HG03175 (cell line): Measurements from ENCODE around the gene SLC24A3.

ENCODE experiments used
- ATAC-seq: cut with Tn5 transposase; IDR thresholded peaks from one replicate; pipeline ENCODE4 v1.9.1; 2021; ENCODE audit warnings: mild to moderate bottlenecking, moderate library complexity; ENCODE audit not compliant: unreplicated experiment

SLC24A3 gene

DNA sequence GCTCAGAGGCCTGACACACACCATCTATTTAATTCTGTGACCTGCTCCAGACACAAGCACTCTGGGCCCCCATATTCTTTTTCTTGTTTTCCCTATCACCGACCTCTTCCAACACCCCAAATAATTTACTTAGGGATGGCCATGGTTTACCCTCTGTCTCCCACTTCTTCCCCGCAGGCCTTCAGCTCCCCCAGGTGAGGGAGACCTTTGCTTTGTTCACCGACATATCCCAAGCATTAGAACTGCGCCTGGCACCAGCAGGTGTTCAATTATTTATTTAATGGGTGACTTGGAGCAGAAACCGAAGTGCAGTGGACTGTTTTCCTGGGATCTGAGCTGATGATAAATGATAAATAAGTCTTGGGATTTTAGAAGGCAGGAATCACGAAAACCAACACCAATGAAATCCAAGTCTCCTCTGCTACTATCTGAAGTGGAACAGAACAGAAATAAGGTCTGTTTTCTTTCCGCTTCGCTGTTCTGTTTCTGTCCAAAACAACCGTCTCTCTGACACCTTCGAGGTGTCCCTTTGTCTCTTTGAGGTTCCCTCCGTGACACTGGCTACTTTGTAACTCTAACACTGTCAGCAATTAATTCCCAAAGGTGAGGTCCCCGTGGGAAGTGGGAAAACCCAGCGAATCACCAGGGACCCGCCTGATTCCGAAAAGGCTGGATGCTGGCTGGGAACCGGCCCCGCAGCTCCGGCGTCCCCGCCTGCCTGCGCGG is 544.5 kb downstream of the SLC24A3 start:
- no peak for ATAC-seq

DNA sequence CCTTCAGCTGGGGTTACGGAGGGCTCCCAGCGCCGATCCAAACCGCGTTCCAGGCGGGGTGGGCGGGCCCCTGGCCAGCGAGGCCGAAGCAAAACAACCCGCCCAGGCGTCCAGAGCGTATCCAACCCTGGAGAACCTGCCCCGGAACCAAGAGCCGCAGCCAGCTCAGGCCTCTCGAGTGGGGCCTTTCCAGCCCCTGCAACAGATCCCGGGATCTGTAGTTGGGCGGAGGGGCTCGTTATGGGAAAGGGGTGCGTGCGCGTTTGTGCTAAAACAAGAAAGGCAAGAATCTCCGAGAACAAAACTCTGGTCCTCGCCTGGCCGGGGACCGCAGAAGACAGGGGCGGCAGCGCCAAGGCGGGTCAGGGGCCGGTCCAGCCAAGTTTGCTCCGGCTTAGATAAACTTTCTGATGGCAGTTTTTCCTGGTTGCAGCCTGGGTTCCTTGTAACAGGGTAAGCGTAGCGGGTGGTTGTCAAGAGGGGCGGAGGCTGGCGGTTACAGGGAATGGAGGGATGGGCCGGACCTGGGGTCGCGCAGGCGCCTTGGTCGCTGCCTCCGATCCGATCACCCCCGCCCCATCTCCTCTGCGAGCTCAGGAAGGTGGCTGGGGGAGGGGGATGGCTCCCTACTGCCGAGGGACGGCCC is 545.2 kb downstream of the SLC24A3 start:
- no peak for ATAC-seq

DNA sequence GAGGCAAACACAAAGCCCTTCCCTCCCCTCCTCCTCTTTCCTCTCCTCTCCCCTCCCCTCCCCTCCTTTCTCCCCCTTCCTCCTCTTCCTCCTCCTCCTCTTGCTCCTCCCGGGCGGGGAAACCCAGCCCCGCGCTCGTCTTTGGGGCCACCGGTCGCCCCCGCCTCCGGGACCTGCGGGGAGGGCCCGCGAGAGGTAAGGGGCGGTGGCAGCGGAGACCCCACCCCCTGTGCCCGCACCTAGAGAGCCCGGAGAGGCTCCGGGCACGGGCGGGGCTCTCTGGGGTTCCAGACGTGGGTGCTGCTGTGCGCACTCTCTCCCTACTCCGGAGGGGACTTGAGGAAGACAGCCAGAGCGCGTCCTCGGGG is 545.7 kb downstream of the SLC24A3 start, which contains the start of gene RIN2:
Gene RIN2, plus strand, starts transcription at position 126 of the 368 bp plus-strand sequence. CDS start 131,344 bp downstream, outside the sequence.
- no peak for ATAC-seq

DNA sequence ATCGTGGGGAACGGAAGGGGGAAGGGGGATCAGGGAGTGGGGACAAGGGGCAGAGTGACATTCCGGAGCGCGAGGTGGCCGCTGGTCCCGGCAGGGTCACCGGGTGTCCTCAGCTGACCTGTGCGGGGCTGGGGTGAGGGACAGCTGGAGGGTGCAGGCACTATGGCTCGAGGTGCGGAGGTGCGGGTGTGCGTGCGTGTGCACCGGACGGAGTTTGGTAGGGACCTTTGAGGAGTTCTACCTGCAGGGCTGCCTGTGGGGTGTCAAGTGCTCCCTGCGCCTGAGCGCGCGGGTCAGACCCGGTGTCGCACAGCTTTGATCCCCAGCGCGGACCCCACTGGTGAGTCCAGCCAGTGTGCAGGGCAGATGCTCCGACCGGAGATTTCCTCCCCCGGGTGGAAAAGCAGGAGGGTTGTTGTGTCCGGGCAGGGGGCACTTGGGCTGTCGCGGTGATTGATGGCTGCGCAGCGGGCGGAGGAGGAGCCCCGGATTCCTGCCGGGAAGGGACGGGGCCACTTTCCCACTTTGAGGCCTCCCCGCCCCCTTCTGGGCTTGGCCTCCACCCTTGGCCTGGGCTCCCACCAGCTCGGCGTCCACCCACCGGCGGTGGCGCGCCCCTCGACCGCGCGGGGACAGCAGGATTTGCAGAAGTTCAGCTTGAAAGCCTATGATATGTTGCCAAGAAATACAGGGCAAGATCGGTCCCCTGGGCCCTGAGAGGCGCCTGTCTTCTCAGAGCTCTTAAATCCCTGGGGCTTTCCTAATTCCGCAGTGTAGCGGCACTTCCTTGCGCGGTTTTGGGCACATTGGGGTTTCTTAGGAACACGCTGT is 546.3 kb downstream of the SLC24A3 start:
- ATAC-seq: no peak

DNA sequence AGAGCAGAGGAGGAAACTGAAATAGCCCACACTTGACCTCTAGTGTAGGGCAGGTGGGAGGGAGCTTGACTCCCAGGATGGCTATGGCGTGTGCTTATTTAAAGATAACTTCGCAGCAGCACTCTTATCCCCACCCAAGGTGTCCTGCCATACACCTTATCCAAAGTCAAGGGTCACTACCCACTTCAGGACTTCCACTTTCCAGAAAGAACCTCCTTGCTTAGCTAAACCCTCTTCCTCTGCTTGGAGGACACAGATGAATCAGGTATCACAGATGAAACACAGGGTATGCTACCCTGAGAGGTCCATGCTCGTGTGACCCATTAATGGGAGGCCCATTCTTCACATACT is 547.9 kb downstream of the SLC24A3 start:
- no peak for ATAC-seq

DNA sequence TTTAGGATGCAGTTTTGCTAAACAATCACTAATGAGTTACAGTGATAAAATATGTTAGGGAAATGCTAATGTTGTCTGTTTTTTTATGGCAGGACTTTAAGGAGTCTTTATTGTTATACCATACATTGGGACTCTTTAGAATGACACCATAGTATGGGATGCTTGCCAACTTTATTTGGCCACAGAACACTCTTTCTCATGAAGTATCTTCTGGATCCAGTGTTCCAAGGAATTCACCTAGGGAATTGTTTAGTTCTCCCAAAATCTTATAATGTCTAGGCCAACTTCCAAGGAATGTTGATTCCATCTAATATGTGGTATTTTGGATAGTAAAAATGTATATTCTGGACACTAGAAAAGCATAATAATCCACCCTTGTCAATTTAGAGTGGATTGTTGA is 548.9 kb downstream of the SLC24A3 start:
- no peak for ATAC-seq

DNA sequence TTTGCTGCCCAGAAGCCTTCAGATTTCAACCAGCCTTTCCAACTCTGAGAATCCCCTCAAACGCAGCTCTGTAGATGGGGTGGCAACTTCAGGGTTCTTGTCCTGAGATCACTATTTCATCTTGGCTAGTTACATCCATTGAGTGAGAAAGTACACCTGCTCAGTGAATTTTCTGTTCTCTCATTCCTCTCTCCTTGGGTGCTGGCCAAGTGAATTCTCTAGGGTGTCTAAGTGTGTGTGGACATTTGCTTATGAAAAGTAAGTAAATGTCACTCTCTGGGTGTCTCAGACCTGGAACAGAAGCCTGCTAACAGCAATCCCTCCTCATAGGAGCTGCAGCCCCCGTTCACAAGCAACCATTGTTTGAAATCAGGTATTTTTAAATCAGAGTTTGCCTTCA is 549.4 kb downstream of the SLC24A3 start:
- ATAC-seq: no peak

DNA sequence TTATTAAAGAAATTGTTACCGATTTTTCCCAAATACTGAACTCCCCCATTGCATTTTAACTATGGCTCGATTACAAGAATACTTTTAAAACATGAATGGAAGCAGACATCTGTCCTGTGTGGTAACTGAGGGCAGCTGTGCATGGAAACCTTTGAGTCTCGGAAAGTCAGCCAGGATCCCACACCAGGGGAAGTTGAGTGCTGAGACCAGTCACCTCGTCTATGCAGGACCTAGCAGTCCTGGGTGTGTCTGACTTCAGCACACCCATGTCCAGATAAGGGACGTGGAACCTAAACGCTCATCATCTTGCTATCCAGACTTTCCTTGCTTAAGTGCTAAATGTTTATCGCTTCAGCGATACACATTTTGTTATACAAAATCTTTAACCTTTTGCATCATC is 551.8 kb downstream of the SLC24A3 start:
- no peak for ATAC-seq

DNA sequence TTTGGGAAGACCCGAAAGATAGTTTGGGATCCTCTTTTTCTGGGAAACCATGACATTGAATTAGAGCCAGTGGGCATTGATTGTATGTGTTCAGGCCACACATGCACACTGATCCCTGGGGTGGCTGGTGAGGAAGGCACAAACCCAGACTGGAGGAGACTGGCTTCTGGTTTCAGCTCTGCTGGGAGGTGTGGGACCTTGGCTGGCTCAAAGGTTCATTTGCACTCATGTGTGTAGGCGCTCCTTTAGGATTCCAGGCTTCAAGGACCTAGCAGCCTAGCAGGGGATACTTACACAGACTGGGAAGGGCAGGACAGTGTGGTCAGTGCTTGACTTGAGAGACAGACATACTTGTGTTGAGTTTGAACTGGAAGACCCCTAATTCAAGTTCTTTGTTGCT is 552.8 kb downstream of the SLC24A3 start:
- ATAC-seq: no peak

DNA sequence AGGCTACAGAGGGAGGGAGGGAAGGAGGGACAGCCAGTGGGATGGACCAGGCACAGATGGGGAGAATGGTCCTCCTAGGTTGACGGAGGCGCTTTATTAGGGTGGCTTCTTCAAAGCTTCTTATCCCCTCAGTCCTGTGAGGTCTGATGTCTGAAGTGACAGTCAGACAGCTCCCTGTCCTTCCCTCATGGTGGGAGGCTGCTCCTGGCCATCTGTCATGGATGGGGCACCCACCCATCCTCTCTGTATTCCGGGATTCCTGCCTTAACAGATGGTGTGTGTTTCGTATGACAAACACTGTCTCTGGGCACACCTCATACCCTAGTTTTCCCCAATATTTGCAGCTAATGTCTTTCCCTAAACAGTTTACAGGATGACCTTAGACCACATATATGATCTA is 553.5 kb downstream of the SLC24A3 start:
- ATAC-seq: no peak

DNA sequence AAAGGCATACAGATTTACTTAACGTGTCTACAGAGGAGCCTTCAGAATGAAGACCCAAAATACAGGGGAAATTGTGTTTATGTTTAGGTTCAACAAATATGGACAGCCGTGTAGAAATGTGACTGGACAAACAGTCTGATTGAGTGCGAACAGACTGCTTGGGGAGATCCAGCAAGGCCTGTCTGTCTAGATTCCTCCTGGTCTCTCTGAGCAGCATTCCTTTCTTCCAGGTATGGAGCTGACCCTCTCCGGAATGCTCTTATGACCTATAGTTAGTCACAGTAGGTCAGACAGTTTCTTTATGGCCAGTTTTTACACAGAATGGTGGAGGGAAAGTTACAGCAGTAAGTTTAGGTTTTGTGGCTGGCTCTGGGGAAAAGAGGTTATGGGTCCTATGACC is 554.6 kb downstream of the SLC24A3 start:
- ATAC-seq: no peak

DNA sequence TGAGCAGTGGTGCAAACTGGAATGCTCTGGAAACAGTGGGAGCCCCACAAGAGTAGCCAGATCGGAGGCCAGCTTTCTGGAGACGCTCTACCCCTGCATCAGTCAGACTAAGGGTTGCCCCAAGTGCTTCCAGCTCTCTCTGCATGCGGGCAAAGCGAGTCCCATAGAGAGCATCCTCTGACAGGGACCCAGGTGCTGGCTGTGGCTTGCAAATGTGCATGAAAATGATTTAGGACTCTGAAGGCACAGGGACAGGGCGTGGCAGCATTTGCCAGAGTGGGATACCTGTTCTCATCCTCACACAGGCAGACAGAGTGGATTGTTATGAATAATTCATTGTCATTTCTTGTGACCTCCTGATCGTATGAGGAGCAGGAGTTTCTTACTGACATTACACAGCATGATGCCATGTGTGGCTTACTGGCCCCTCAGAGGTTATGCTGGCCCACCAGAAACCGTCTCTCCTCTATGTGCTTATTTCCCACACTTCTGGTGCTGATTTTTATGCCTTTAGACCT is 555.9 kb downstream of the SLC24A3 start:
- ATAC-seq: no peak

DNA sequence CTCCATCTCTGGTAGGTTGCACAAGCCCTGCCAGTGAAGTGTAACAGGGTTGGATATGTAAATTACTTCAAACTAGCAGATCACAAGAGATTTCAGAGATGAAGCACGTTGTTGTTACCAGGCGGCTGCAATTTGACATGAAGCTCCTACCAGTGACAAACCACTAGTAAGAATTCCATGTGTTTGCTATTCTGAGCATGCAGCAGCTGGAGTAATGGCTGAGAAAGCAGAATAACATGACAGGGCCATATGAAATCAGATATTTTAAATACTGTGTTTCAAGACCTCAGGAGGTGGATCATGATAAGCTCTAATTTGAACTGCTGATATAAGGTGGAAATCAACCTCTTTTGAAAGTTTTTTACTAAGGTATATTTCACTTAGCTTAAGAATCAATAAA is 557.1 kb downstream of the SLC24A3 start:
- ATAC-seq: no peak

DNA sequence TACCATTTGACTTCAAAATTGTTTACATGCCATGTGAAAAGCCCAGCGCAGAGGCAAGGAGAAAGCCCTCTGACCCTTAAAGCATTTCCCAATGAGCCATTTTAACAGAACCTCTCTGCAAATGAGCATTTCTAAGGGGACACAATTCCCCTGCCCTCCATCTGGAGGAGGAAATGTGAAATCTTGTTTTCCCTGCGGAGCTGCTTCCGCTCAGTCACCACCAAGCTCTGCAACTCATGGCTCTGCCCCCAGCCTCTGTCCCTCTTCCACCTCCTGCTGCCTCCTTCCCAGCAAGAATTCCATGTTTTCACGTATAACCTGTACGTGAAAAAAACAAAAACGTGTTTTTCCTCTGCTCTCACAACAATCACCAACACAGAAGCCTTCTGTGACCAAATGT is 557.9 kb downstream of the SLC24A3 start:
- no peak for ATAC-seq

DNA sequence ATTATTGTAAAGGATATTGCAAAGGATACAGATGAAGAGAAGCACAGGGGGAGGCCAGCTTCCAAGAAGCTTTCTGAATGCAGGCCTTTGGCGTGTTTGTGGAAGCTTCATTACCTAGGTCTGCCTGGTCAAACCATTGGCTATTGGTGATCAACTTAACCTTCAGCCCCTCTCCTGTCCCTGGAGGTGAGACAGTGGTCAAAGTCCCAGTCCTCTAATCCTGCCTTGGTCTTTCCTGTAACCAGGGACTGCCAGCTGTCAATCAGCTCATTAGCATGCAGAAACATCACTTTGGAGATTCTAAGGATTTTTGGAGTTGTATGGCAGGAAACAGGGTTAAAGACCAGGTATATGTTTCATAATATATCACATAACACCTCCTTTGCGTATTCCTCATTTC is 558.6 kb downstream of the SLC24A3 start:
- ATAC-seq: no peak
